HL-60 (cell line): Measurements from ENCODE around the gene NAALADL2.

Source experiments
- CTCF ChIP-seq: IDR thresholded peaks from one replicate; pipeline ENCODE4 v1.5.1; 2011; ENCODE audit warnings: low read length, control low read depth, inconsistent platforms; ENCODE audit not compliant: insufficient read depth
- POLR2AphosphoS5 ChIP-seq: IDR thresholded peaks from 2 replicates; pipeline ENCODE4 v1.6.1; 2012; ENCODE audit warnings: low read depth
- REST ChIP-seq: IDR thresholded peaks from 2 replicates; pipeline ENCODE4 v1.6.1; 2012; ENCODE audit warnings: low read depth; ENCODE audit not compliant: insufficient replicate concordance

- no peak for TF ChIP-seq CTCF
- TF ChIP-seq REST, result no peak
- no peak for TF ChIP-seq POLR2AphosphoS5
Measured at GRCh38 chr3:175073219-175073905, 214.2 kb downstream of the NAALADL2 start.
